Activated CD4-positive, alpha-beta T cell treated with anti-CD3 and anti-CD28 coated beads, Interleukin-10, Interleukin-2, amounts not matched to agents 100 ng/mL and 50 ng/mL, durations not matched to agents 16 hours and 8 hours (primary cell): ENCODE measurements around the gene NCBP3.

Source experiments
- DNase-seq: peaks from one replicate; pipeline ENCODE4 v3.0.0-alpha.2; 2020

Gene NCBP3

DNA sequence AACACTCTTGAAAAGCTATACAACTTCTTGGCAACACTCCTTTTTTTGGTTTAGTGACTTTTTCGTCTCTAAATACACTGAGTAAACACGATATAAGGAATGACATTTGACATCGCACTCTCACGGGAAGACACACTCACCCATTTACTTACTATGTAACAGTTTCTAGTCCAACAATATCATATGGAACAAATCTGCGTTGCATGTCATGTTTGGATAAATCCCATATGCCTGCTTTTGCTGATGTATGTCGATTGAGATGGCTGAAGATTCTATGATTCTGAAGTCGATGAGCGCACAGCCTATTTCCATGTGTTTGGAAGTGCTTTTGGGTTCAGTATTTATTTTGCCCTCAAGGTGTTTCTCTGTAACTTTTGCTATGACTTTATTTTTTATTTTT, 63.3 kb downstream of the NCBP3 start:
- DNase-seq = no peak

DNA sequence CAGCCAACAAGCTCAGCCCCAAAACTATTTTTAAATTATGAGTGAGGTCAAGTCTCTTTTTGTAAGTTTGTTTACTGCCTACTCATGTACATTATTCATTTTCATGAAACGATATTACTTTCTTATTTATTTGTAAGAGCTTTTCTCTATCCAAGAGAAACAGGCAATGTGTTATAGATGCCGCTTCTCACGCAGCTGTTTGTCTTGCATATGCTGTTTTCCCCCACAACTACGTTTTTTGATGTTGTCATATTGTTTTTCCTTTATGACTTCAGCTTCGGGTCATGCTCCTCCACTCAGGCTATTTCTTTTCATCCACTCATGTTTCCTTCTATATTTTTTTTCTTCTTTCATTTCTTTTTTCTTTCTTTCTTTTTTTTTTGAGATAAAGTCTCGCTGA, 65.1 kb downstream of the NCBP3 start:
- DNase-seq = no peak

DNA sequence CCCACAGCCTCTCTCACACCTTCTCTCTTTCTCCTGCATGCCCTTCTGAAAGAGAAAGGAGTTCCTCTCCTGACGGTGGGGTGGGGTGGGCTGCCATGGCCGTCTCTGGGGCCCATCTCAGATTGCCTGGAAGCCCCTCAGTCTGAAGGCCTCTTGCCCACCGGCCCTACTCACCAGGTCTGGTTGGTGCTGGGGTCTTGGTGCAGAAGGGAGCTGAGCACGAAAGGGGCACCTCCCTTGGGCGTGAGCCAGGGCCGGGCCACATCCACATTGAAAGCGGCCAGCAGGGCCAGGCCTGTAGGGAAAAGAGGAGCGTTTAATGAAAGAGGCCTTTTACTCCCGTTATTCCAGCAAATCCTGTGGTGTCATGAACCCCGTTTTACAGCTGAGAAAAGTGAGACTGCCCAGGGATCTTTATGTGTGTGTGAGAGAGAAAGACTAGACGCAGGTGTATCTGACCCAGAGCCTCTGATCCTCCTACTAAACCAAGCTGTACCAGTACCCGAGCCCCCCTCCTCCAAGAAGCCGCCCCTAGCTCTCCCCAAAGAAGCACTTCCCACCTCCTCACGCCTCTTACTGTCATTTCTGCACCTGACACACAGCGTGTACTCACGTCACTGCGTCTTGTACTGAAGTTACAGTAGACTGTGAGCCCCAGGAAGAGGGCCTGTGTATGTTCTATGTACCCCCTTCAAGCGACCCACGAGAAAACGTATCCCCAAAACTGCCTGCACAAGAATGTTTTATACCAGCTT, 68.5 kb downstream of the NCBP3 start:
- no peak for DNase-seq

DNA sequence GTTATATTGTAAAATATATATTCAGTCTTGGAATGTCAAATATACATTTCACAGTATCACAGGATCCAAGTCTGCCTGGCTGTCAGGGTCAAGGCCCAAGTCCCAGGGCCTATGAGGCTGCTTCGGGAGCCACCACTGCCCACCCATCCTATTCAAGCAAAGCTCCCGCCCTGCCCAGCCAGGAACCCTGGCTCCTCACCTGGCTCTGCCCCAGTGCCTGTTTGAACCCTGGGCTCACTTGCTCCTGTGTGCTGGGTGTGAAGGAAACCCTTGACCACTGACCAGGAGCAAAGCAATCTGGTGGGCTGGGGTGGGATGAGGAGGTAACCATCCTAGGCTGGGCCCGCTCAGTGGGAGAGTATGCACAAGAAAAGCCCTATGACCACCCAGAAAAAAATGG, 72.1 kb downstream of the NCBP3 start:
- DNase-seq = no peak

DNA sequence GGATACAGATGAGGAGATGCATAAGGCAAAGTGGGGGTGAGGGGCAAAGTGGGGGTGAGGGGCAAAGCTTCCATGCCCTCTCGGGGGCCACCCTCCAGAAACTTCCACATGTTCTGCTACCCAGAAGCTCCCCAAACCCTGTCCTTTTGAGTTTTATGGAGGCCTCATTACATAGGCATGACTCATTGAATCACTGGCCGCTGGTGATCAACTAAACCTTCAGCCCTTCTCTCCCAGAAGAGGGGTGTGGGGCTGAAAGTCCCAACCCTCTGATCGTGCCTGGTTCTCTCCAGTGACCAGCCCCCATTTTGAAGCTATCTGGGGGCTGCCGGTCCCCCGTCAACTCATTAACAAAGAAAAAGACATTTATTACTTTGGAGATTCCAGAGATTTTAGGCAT, 72.5 kb downstream of the NCBP3 start:
- no peak for DNase-seq

DNA sequence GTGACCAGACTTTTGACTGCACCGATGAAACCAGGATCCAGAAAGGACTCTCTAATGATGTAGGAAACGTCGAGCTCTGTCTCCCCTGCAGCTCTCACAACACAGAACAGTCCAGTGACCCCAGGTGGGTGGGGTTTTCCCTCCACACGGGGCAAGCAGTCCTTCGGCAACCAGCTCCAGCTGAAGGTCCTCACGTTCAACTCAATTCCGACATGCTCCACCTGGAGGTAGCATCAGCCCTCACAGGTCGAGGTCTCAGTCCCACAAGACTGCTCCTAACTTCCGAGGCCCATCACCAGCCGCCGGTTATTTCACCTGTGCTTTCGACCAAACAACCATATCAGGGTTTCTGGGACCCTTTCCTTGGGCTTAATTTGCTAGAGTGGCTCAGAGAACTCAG, 73.3 kb downstream of the NCBP3 start:
- DNase-seq = no peak

DNA sequence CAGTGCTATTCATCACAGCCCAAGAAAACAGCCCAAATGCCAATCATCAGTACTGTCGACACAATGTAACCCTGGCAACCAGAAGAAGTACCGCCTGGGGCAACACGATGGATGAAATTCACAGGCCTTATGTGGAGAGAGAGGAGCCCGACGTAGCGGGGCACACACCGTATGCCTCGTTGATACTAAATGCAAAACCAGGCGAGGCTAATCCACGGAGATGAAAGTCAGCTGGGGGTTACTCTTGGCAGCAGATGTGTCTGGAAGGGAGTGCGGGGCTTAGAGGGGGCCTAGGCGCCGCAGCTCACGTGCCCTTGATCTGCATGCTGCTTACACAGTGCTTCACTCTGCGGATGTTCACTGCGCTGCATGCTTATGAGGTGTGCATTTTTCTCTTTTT, 74.9 kb downstream of the NCBP3 start:
- no peak for DNase-seq

DNA sequence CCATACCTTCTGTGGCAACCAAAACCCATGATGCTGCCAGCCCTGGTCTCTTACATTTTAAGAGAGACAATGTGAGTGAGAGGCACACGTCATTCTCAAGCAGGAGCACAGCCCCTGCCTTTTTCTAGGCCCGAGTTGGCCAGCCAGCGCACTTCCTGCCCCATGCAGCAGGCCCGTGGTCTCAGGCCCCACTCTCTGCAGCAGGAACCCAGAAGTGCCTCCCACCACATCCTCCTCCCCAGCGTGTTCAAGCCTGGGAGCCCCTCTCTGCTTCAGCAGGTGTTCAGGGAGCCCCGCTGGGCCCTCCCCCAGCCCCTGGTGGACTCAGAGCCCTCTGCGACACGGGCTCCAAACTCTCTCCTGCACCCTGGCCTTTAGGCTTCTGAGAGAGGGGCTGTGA, 75.6 kb downstream of the NCBP3 start:
- no peak for DNase-seq

DNA sequence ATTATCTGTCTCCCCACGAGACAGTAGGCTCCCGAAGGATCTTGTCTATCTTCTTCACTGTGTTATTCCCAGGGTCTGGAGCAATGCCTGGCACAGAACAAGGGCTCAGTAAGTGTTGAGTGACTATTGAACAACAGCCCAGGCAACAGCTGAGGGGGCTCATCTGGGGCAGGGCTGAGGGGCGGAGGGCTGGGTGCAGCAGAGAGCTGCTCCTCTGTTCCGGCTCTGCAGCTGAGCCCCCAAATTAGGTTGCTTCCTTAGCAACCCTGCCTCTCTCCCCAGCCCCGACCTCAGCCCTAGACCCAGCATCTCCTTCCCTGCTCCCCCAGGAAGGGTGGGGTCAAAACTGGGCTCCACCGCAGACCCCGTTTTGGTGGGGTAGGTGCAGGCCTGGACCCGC, 77.3 kb downstream of the NCBP3 start:
- no peak for DNase-seq

DNA sequence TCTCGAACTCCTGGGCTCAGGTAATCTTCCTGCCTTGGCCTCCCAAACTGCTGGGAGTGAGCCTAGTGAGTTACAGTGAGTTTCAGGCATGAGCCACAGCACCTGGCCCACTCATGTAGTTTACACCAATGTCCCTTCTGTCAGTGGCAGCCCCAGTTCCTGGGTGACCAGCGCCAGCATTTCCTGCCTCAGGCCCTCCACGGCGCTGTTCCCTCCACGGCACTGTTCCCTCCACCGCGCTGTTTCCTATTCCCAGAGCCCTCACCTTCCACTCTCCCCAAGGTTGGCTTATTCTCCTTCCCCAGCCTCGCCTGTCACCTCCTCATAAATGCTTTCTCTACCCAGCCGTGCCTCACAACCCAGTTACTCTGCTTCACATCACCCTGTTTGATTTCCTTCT, 77.7 kb downstream of the NCBP3 start:
- DNase-seq = no peak

DNA sequence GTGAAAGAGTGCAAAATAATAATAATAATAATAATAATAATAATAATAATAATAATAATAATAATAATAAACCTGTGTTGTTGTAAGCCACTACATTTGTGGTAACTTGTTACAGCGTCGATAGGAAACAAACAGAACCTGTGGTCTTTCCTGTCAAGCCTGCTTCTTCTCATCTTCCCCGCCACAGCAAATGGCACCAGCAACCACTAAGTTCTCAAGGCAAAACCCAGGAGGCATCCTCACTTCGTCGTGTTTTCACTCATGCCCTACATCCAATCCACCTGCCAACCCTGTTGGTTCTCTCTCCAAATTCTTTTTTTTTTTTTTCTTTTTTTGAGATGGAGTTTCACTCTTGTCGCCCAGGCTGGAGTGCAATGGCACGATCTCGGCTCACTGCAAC, 79.3 kb downstream of the NCBP3 start:
- DNase-seq = peak; percentile 74

DNA sequence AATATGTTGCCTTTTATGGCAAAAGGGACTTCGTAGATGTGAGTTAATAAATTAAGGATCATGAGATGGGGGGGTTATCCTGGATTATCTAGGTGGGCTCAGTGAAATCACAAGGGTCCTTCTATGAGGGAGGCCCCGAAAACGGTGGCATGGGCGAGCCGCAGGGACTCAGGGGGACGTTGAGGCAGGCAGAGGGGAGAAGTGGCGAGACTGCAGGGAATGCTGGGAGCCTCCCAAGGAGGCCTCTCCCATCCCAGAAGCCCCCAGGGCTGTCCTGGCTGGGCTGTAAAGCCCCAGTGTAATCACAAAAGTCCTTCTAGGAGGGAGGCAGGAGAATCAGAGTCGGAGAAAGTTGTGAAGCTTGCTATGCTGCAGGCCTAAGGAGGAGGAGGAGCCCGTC, 80.1 kb downstream of the NCBP3 start:
- no peak for DNase-seq

DNA sequence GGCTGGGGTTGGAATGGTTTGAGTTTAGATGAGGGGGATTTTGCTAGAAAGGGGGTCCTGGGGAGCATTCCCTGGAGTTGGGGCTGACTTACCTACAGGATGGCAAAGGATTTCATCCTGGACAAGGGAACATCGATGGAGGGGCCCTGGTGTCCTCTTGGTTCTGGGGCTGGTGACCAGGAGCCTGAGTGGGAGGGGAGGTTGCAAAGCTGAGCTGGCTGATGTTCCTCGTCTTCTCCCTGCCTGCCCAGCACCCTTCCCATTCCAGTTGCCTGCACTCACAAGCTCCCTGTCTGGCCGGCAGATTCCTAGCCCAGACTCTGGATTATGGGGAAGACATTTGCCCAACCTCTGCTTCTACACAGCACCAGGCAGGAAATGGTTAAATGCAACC, 82.3 kb downstream of the NCBP3 start:
- peak; percentile 14 for DNase-seq

DNA sequence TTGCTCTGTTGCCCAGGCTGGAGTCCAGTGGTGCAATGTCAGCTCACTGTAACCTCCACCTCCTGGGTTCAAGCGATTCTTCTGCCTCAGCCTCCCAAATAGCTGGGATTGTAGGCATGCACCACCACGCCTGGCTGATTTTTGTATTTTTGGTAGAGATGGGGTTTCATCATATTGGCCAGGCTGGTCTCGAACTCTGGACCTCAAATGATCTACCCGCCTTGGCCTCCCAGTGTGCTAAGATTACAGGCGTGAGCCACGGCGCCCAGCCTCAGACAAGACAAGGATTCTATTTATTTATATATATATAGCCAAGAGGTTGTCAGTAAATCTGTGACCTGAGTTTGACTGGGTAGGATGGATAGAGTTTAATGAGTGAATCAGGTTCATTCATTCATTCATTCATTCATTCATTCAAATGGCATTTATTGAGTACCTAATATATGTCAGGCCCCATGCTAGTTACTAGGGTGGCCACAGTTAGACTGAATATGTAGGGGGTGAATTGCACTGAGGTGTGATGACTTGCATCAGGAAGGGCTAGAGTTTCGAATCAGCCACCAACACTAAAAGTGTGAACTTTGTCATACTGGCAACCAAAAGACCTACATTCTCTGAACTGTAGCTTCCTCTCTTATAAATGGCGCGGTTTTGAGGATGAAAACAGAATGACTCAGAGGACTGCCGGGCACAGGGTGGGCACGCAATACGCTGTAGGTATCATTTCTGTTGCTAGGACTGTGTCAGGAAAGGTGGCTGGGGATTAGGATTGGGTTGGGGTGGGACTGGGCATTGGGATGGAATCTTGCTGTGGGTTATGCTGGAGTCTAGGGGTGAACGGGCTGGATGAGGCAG, 82.9 kb downstream of the NCBP3 start:
- DNase-seq = peak; percentile 95

DNA sequence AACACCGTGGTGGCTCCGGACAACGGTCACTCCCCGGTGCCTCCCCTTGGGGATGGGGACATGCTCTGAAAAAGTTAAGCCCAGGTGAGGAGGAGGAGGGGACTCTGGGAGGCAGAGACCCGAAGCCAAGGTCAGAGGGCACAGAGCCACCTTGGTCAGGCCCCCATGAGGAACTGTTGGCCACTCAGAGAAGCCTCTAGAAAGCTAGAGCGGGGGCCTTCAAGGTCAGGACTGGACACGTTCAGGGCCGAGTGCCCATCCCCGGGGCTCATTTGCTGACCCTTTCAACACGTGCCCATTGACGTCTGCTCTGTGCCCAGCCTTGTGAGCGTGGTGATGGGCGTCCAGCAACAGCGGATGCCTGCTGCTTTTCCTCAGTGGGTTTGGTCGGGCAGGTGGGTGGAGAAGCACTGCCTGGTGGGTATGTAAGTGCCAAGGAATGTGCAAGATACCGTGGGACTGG, 84.1 kb downstream of the NCBP3 start:
- no peak for DNase-seq

DNA sequence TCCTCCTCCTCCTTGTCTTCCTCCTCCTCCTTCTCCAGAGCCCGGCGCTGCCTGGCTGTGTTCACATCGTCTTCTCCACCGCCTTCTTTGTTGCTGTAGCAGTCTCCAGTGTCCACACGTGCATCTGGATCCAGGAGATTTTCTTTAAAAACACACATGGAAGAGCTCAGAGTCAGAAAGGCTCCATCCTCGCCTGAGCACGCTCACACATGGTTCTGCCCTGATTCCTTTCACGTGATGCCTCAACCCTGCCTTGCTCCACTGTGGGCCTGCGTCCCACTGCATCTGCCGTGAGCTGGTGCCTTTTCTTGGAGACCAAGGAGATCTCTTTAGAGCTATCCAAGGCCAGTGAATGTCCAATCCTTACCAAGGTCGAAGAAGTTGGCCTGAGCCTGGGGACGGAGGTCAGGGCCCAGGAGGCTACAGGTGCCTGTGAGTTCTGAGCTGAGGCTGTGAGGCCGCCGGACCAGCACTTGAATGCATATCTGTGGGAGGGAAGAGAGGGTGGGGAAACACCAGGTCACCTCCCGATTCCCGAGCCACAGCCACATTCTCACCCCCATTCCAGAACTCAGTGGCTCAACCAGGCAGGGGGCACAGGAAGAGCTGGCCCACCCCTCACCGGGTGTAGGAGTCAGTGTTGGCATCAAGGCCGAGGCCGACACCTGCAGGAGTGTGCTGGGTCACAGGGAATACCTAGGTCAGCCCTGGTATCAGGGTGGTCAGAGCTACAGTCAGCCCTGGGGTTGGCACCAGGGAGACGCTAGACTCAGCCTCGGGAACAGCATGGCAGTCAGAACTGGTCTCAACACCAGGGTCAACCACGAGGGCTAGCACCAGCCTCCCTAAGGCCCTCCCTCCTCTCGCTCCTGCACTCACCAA, 84.8 kb downstream of the NCBP3 start:
- DNase-seq = no peak

DNA sequence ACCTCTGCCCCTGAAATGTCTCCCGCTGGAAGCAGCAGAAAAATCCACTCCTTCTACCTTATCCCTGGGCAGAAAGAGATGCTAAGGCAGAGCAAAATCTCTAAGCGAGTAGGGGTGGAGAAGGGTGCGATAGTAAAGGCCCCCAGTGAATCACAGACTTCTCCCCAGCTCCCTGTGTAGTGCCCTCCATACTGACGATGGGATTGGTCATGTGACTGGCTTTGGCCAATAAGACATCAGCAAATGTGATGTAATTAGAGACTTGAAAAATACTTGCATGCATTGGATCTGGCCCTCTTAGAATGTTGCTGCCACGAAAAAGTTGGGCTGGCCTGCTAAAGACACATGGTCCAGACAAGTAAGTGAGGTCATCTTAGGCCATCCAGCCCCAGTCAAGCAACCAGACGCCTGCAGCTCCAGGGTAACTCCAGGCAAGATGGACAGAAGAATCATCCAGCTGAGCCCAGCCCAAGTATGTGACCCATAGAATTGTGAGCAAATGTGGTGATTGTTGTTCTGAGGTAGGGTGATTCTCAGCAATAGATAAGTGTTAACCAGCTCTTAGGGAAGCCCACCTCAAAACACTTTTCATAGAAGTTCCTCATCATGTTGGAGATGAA, 86.3 kb downstream of the NCBP3 start:
- no peak for DNase-seq

DNA sequence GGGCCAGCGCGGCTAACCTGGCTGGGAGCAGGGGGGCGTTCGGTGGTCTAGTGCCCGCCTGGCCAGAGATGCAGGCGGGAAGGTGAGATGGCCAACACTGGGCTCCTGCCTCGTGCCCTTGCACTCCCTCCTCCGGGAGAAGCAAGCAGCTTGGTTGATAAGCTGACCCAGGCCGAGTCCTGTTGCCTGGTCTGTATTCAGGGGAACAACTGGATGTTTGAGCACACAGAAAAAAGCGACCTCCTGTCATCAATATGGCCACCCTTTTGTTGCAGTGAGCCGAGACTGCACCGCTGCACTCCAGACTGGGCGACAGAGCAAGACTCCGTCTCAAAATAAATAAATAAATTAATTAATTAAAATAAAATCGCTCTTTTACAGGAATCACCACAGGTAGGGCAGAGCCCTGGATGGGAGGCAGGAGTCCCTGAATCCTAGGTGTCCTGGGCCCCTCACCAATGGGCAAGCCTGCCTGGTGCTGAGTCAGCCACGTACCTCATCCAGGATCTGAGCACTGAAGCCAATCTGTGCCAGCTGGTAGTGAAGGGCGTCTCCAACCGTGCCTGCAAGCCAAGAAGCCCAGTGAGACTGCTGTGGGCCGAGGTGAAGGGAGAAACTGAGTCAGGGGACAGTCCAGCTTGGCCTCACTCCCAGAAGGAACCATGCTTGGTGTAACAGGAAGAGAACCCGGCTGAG, 90.6 kb downstream of the NCBP3 start:
- no peak for DNase-seq

DNA sequence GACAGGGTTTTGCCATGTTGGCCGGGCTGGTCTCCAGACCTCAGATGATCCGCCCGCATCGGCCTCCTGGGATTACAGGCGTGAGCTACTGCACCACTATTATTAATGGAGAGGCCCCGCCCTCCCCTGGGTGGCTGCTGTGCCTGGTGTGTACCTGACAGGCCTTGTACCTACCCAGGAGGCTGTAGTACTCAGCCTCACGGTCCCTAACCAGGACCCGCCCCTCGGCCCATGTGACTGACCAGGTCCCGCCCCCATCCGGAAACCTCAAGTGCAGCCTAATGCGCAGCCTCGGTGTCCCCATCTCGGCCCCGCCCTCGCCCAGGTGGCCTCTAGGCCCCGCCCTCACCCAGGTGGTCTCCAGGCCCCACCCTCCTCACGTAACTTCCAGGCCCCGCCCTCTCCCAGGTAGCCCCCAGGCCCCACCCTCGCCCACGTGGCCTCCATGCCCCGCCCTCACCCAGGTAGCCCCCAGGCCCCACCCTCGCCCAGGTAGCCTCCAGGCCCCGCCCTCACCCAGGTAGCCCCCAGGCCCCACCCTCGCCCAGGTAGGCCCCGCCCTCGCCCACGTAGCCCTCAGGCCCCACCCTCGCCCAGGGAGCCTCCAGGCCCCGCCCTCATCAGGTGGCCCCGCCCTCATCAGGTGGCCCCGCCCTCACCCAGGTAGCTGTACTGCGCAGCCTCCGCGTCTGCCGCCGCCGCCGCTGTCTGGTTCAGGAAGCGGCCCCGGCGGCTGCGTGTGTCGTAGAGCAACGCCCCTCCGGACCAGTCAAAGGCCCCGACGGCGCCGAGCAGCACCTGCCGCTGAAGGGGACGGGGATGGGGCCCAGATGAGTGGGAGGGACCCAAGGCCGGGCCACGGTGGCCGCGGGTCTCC, 91.3 kb downstream of the NCBP3 start:
- peak; percentile 72 for DNase-seq

DNA sequence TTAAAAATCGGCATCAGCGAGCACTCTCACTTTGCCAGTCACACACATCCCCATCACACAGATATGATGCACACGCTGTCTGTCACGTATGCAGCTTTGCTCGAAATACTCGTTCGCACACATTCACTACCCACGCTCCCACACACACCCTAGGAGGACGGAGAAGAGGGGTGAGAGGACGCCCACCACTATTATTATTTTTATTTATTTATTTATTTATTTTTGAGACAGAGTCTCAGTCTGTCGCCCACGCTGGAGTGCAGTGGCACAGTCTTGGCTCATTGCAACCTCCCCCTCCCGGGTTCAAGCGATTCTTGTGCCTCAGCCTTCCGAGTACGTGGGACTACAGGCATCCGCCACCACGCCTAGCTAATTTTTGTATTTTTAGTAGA, 92.0 kb downstream of the NCBP3 start:
- DNase-seq = no peak

DNA sequence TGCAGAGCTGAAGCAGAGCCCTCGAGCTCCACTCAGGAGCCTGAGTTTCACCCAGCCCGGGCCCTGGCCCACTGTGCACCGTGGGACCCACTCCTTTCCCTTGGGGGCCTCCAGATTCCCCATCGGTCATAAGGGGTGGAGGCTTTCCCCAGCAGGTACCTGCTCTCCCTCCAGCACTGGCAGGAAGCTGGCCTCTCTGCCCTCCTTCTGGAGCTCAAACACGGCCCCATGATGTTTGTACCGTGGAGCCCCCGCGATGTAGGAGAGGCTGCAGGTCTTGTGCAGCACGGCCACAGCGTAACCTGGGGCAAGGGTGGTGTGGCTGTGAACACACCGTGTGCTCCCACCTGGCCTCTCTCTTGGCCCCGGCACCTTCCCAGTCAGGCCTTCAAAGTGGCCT, 92.4 kb downstream of the NCBP3 start:
- DNase-seq = no peak
